Measurements from ENCODE around the gene MALL.
"Not testable (repeated sequence)": the region's sequence is repeated elsewhere in the genome, so short reads cannot be mapped to it uniquely, and the experiment has no call there.

Gene MALL

GRCh38 chr2:110099471-110100225 lies 16.0 kb downstream of the MALL start:
- no peaks in the 10 kb centered on the region for H4K20me1 ChIP-seq
- no peak overlapping the region for H3K27ac ChIP-seq
- H3K4me1 ChIP-seq, result peaks cover 17% of the 10 kb centered on the region
- no peak for TF ChIP-seq Cebpa-rat (IDR thresholded peaks at IDR 0.05)
- H3K4me2 ChIP-seq, result no peak overlapping the region
- H3K27me3 ChIP-seq, result no peaks in the 10 kb centered on the region
- no peaks in the 10 kb centered on the region for H3K9me3 ChIP-seq
- no peaks in the 10 kb centered on the region for H3K36me3 ChIP-seq
- no peak overlapping the region for H3K9ac ChIP-seq
- H3K4me3 ChIP-seq, result no peak overlapping the region

DNA sequence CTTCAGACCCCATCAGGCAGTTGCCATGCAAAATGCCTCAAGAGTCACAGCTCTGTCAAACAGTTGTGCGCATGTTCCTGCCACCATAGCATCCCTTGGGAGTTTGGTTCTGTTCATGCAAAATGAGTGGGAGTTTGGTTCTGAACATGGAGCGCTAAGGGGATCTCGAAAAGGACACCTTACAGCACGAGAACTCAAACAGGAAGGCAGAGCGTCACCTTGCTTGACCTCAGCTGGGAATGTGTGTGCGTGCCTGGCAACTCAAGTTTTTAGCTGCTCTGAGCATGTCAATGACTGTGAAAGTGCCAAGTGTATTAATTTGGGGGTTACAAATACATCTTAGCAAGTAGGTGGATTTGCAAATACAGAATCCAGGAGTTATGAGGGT lies 16.6 kb downstream of the MALL start:
- H3K27me3 ChIP-seq, result no peaks in the 10 kb centered on the region
- no peak for TF ChIP-seq Cebpa-rat (IDR thresholded peaks at IDR 0.05)
- H3K9ac ChIP-seq, result no peak overlapping the region

DNA sequence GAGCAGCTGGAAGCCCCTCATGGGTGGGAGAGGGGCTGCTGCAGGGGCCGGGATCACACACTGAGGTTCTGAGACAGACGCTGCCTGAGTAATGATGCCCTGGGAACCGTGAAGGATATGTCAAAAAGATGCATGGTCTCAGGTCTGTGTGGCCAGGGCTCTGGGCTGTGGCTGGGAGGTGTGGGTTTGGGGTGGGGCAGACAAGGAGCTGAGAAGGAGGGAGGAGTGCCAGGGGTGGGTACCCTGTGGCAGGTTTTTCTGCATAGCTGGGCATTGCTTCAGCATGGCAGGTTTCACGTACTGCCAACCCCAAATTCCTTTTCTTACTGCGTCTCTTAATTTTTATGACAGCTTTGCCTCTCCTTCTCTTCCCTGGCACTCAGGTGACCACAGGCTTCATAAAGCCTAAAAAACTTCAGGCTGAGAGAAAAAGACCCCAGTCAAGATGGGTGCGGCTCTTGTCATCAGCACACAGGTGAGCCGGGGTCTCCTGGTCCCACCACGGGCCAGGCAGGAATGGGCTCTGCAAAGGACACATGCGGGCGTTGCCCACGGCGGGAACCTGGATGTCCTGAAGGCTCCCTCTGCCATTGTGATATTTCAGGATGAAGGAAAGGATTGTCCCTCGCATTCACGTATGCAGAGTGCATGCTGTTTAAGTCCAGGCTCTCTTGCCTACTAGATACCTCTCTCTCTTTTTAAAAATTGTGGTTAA lies 18.0 kb downstream of the MALL start:
- no peaks in the 10 kb centered on the region for H4K20me1 ChIP-seq

More for the DNA sequence above, 16.6 kb downstream of the MALL start:
- H3K27ac ChIP-seq, result no peak overlapping the region
- no peaks in the 10 kb centered on the region for H3K9me3 ChIP-seq
- no peak overlapping the region for H3K4me3 ChIP-seq
- H4K20me1 ChIP-seq, result no peaks in the 10 kb centered on the region
- peaks cover 17% of the 10 kb centered on the region for H3K4me1 ChIP-seq
- H3K36me3 ChIP-seq, result no peaks in the 10 kb centered on the region
- no peak overlapping the region for H3K4me2 ChIP-seq

DNA sequence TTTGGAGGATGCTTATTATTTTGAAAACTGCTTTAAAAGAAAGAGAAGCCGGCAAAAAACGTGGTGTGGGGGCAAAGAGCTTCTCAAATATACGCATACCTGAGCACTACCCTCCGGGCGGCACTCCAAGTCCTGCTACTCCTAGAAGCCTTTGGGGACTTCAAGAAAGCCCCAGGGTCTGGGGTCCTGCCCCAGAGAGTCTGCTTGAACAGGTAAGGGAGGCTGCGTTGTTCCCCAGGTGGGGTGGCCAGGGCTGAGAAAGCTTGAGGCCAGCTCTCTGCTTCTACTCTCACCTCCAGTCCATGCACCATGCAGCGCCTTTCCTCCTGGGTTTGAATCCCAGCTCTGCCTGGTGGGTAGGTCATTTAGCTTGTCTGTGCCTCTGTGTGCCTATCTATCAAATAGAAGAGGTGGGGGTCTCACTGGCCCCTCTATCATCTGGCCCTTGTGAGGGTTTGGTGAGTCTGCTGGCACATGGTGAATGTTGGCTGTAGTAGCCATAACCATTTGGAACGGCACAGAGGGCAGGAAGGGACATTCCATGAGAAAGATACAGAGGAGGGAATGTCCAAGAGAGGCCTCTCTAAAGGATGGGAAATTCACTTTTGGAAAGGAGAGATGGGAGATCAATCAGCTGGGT lies 19.5 kb downstream of the MALL start:
- H3K4me1 ChIP-seq, result peaks cover 10% of the 10 kb centered on the region
- H3K36me3 ChIP-seq, result no peaks in the 10 kb centered on the region
- H3K9me3 ChIP-seq, result no peaks in the 10 kb centered on the region
- H3K27ac ChIP-seq, result no peak overlapping the region
- no peak for TF ChIP-seq Cebpa-rat (IDR thresholded peaks at IDR 0.05)
- no peak overlapping the region for H3K4me3 ChIP-seq
- no peak overlapping the region for H3K9ac ChIP-seq
- no peaks in the 10 kb centered on the region for H3K27me3 ChIP-seq
- H3K4me2 ChIP-seq, result no peak overlapping the region
- no peaks in the 10 kb centered on the region for H4K20me1 ChIP-seq

More for the DNA sequence above, 18.0 kb downstream of the MALL start:
- Histone ChIP-seq H3K4me1 (peaks cover 17% of the 10 kb centered on the region), H3K9me3 (no peaks in the 10 kb centered on the region), H3K4me2 (no peak overlapping the region), H3K36me3 (no peaks in the 10 kb centered on the region), H3K27ac (no peak overlapping the region), H3K27me3 (no peaks in the 10 kb centered on the region), H3K9ac (no peak overlapping the region), H3K4me3 (no peak overlapping the region)
- TF ChIP-seq Cebpa-rat (IDR thresholded peaks at IDR 0.05), result no peak

- H3K36me3 ChIP-seq, H3K9me3 ChIP-seq, H3K9ac ChIP-seq, H3K27me3 ChIP-seq, H3K4me2 ChIP-seq, H3K4me3 ChIP-seq, H3K4me1 ChIP-seq, H3K27ac ChIP-seq, H4K20me1 ChIP-seq: not testable (repeated sequence)
Measured at GRCh38 chr2:110094884-110095534, 20.6 kb downstream of the MALL start.

- H3K4me1 ChIP-seq, H3K27ac ChIP-seq, H4K20me1 ChIP-seq, H3K9ac ChIP-seq, H3K36me3 ChIP-seq, H3K27me3 ChIP-seq, H3K4me2 ChIP-seq, H3K9me3 ChIP-seq, H3K4me3 ChIP-seq: not testable (repeated sequence)
Measured at GRCh38 chr2:110093924-110094323, 21.7 kb downstream of the MALL start.

DNA sequence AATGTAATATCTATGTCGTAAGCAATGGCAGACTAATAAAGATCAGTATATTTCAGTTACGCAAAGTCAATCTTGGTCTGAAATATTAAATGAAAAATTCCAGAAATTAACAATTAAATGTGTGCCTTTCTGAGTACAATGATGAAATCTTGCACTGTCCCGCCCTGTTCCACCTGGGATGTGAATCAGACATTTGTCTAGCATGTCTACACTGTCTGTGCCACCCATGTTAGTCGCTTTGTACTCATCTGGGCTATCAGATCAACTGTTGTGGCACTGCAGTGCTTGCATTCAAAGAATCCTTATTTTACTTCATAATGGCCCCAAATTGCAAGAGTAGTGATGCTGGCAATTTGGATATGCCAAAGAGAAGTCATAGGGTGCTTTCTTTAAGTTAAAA lies 25.5 kb downstream of the MALL start:
- not testable (repeated sequence) for H3K9ac ChIP-seq, H4K20me1 ChIP-seq, H3K27me3 ChIP-seq, H3K4me3 ChIP-seq, H3K36me3 ChIP-seq, H3K9me3 ChIP-seq, H3K4me2 ChIP-seq, H3K27ac ChIP-seq, H3K4me1 ChIP-seq

DNA sequence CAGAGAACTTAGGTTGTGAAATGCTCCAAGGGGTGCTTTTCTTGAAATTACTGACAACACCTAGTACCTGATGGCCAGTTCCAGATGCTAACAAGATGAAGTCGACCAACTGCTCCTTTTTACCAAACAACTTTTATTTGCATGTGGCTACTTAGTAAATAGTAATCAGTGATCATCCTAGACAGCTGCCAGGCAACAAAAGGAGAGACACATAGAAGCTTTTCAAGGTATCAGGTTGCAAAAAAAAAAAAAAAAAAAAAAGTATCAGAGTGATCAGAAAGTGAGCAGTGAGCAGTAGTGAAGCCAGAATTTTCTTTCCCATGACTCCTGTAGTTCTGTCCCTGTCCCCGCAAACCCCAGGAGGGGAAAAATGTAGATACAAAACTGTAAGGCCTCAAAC lies 31.9 kb downstream of the MALL start:
- H4K20me1 ChIP-seq, H3K27ac ChIP-seq, H3K4me1 ChIP-seq, H3K4me3 ChIP-seq, H3K4me2 ChIP-seq, H3K36me3 ChIP-seq, H3K27me3 ChIP-seq, H3K9me3 ChIP-seq, H3K9ac ChIP-seq: not testable (repeated sequence)

DNA sequence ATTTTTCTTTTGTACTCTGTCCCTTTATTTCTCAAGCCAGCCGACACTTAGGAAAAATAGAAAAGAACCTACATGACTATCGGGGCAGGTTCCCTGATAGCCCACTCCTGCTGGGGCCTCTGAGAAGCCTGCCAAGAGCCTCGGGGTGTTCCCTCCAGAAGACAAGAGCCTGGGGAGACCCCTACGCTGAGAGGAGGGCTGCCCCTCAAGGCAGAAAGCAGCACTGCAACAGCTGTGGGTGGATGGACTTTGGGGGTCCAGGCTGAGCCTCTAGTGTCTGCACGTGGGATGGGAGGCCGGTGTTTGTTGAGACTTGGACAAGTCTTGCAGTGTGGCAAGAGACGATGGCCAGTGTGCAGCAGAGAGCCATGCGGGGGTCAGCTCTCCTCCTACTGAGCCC lies 32.5 kb downstream of the MALL start:
- H3K27ac ChIP-seq, H4K20me1 ChIP-seq, H3K36me3 ChIP-seq, H3K27me3 ChIP-seq, H3K4me3 ChIP-seq, H3K4me1 ChIP-seq, H3K9me3 ChIP-seq, H3K9ac ChIP-seq, H3K4me2 ChIP-seq: not testable (repeated sequence)

- H3K9ac ChIP-seq, H3K4me1 ChIP-seq, H3K9me3 ChIP-seq, H4K20me1 ChIP-seq, H3K36me3 ChIP-seq, H3K27ac ChIP-seq, H3K4me2 ChIP-seq, H3K4me3 ChIP-seq, H3K27me3 ChIP-seq: not testable (repeated sequence)
Measured at GRCh38 chr2:110078104-110078503, 37.5 kb downstream of the MALL start.

- H4K20me1 ChIP-seq, H3K9me3 ChIP-seq, H3K4me3 ChIP-seq, H3K36me3 ChIP-seq, H3K27me3 ChIP-seq, H3K27ac ChIP-seq, H3K4me1 ChIP-seq, H3K4me2 ChIP-seq, H3K9ac ChIP-seq: not testable (repeated sequence)
Measured at GRCh38 chr2:110075896-110076295, 39.7 kb downstream of the MALL start.

GRCh38 chr2:110069869-110070268 lies 45.8 kb downstream of the MALL start:
- not testable (repeated sequence) for H3K9me3 ChIP-seq, H3K4me3 ChIP-seq, H3K4me1 ChIP-seq, H4K20me1 ChIP-seq, H3K4me2 ChIP-seq, H3K9ac ChIP-seq, H3K27me3 ChIP-seq, H3K27ac ChIP-seq, H3K36me3 ChIP-seq

DNA sequence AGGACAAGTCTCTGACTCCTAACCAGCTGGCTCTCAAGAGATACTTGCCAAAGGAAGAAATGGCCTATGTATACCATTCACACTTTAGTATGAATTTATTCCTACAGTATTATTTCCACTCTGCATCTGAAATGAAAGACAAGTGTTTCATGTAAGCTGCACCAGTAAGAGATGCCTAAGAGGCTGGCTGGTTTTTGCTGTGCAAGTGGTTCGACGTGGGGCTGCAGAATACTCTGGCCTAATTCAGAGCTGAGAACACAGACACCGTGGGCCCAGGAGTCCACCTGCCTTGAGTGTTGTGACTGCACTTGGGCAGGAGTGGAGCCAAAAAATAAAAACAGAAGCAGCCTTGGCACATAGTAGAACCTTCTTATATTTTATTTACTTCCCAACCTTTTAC lies 47.5 kb downstream of the MALL start:
- H4K20me1 ChIP-seq, H3K4me2 ChIP-seq, H3K36me3 ChIP-seq, H3K4me1 ChIP-seq, H3K9me3 ChIP-seq, H3K27ac ChIP-seq, H3K9ac ChIP-seq, H3K4me3 ChIP-seq, H3K27me3 ChIP-seq: not testable (repeated sequence)

DNA sequence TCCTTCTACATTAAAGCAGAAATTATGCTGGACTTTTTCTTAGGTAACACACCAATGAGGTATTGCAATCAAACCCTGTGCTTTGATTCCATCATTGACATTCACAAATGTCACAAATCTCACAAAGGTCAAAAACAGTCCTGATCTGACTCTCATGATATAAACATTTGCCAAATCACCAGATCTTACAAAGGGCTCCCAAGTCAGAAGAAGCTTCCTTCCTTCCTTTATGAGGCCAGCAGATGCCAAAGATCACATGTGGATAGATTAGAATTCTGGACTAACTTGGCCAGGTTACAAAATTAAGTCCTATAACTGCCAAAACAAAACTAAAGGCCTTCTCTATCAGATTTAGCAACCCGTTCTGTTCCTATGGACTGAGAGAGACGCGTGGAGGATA lies 53.3 kb downstream of the MALL start:
- not testable (repeated sequence) for H3K4me2 ChIP-seq, H3K9ac ChIP-seq, H3K9me3 ChIP-seq, H3K36me3 ChIP-seq, H4K20me1 ChIP-seq, H3K27me3 ChIP-seq, H3K4me1 ChIP-seq, H3K27ac ChIP-seq, H3K4me3 ChIP-seq

Data from BLaER1 (cell line).